Sigmoid colon (tissue), 4 donors: Measurements from ENCODE around the gene OR2A14.

ENCODE experiments used
- CTCF ChIP-seq, 4 experiments: fragments of 450-650 bp in 3 of 4; fragments of 200-600 bp in 1 of 4; IDR thresholded peaks; one replicate each; pipeline ENCODE4 v1.5.1; 2016 to 2019; ENCODE audit warnings: antibody characterized with exemption in 4 of 4, mild to moderate bottlenecking in 3 of 4, moderate library complexity in 2 of 4
- EP300 ChIP-seq, 4 donors: sonication (generic); formaldehyde crosslinking; IDR thresholded peaks; one replicate each; pipeline ENCODE4 v1.6.1; 2017; ENCODE audit warnings: antibody characterized with exemption in 4 of 4
- POLR2A ChIP-seq, 2 donors: fragments of 450-650 bp; IDR thresholded peaks; one replicate each; pipeline ENCODE4 v1.6.1; 2016; ENCODE audit warnings: antibody characterized with exemption in 2 of 2, mild to moderate bottlenecking in 2 of 2, moderate library complexity in 2 of 2
- POLR2AphosphoS5 ChIP-seq, 4 donors: sonication (generic); formaldehyde crosslinking; IDR thresholded peaks; one replicate each; pipeline ENCODE4 v1.6.1; 2017; ENCODE audit warnings: antibody characterized with exemption in 4 of 4

DNA sequence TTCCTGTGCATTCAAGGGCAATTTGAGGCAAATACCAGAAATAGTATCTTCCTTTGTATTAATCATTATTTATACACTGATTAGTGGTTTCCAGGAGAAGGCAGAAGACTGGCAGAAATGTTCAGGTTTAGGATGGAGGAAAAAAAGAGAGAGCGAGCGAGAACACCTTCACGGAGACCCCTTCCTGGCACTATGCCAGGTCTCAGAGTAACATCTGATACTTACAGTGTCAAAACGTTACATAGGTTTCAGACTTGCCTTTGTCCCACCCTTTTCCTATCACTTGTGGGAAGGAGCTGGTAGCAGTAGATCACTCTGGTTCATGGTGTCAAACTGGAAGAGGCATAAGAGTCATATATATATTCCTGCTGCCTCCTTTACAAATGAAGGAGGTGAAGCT lies 36.2 kb upstream of the OR2A14 start:
- TF ChIP-seq CTCF (IDR thresholded peaks at IDR 0.05): no peak
- no peak for TF ChIP-seq POLR2A (IDR thresholded peaks at IDR 0.05)
- no peak for TF ChIP-seq POLR2AphosphoS5 (IDR thresholded peaks at IDR 0.05)
- no peak for TF ChIP-seq EP300 (IDR thresholded peaks at IDR 0.05)
